ENCODE measurements around the gene KRT75. TPM values are rescaled to one million over a fixed set of nuclear protein-coding genes. Genes with fewer than 3 reads are reported as not detected.

Gene KRT75
- total RNA-seq, 1 donor from 2014 or later, result not detected

GRCh38 chr12:52379536-52379935 lies 54.6 kb downstream of the KRT75 start:
- H3K4me1 Mint-ChIP-seq (ENCODE audit: low read depth), result no peaks in the 10 kb centered on the region
- H3K27me3 Mint-ChIP-seq (ENCODE audit: low read depth), result peaks cover 35% of the 10 kb centered on the region
- no peaks in the 10 kb centered on the region for H3K9me3 Mint-ChIP-seq (ENCODE audit: low read depth)
- H3K4me3 Mint-ChIP-seq (ENCODE audit: unreplicated experiment), result no peak overlapping the region
- no peak overlapping the region for H3K27ac Mint-ChIP-seq (ENCODE audit: unreplicated experiment)
- no peak for TF ChIP-seq CTCF (IDR thresholded peaks at IDR 0.05)
- no peaks in the 10 kb centered on the region for H3K36me3 Mint-ChIP-seq (ENCODE audit: low read depth)
- DNase-seq (ENCODE audit: low spot score), result no peak

GRCh38 chr12:52378091-52378490 lies 56.1 kb downstream of the KRT75 start:
- no peak overlapping the region for H3K27ac Mint-ChIP-seq (ENCODE audit: unreplicated experiment)
- H3K4me3 Mint-ChIP-seq (ENCODE audit: unreplicated experiment), result no peak overlapping the region
- H3K9me3 Mint-ChIP-seq (ENCODE audit: low read depth), result peaks cover 9% of the 10 kb centered on the region
- H3K27me3 Mint-ChIP-seq (ENCODE audit: low read depth), result peaks cover 28% of the 10 kb centered on the region
- H3K36me3 Mint-ChIP-seq (ENCODE audit: low read depth), result peaks cover 2% of the 10 kb centered on the region
- H3K4me1 Mint-ChIP-seq (ENCODE audit: low read depth), result no peaks in the 10 kb centered on the region
- TF ChIP-seq CTCF (IDR thresholded peaks at IDR 0.05), result no peak
- no peak for DNase-seq (ENCODE audit: low spot score)

DNA sequence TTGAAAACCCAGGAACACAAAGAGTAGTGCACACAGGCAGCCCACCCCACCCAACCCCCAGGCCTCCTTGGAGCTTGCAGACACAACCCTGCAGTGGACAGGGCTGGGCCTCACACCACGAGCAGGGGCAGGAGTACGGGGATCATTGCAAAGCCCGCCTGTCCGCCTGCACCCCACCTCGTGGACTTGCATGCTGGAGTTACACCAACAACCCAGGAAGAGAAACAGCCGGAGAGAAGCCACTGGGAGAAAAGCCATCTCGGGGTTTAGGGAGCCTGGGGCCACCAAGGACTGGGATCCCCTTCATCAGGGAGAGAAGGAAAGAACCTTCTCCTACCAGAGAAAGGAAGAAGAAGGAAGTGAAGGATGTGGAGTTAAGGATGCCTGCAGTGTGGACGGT lies 56.9 kb downstream of the KRT75 start:
- Mint-ChIP-seq H3K4me1 (ENCODE audit: low read depth) (peaks cover 6% of the 10 kb centered on the region), H3K4me3 (ENCODE audit: unreplicated experiment) (no peak overlapping the region), H3K27ac (ENCODE audit: unreplicated experiment) (no peak overlapping the region), H3K27me3 (ENCODE audit: low read depth) (peaks cover 25% of the 10 kb centered on the region), H3K36me3 (ENCODE audit: low read depth) (peaks cover 2% of the 10 kb centered on the region), H3K9me3 (ENCODE audit: low read depth) (peaks cover 9% of the 10 kb centered on the region)
- DNase-seq (ENCODE audit: low spot score), result no peak
- TF ChIP-seq CTCF (IDR thresholded peaks at IDR 0.05), result no peak

Other genes with a start within 250 kb of the KRT75 start
- gene KRT80, start 242.4 kb downstream of the KRT75 start, total RNA-seq, result 10.7 to 17.0 TPM (median 12.1 TPM) in 3 replicates
- gene KRT7, start 201.1 kb downstream of the KRT75 start, total RNA-seq, result 187 to 277 TPM (median 266 TPM) in 3 replicates
- 0.44 to 0.92 TPM (median 0.67 TPM) in 3 replicates for gene KRT86, start 159.7 kb downstream of the KRT75 start, total RNA-seq
- gene KRT81, start 142.8 kb downstream of the KRT75 start, total RNA-seq, result 1.1 to 2.2 TPM (median 1.3 TPM) in 3 replicates
- not detected in 3 replicates for gene KRT83, start 113.0 kb downstream of the KRT75 start, total RNA-seq
- gene KRT85, start 66.9 kb downstream of the KRT75 start, total RNA-seq, result not detected in 3 replicates
- not detected in 3 replicates for gene KRT84, start 48.7 kb downstream of the KRT75 start, total RNA-seq
- not detected in 3 replicates for gene KRT82, start 28.0 kb downstream of the KRT75 start, total RNA-seq
- gene KRT6B, start 17.8 kb upstream of the KRT75 start, total RNA-seq, result not detected in 3 replicates
- gene KRT6C, start 39.4 kb upstream of the KRT75 start, total RNA-seq, result not detected in 3 replicates
- not detected in 3 replicates for gene KRT6A, start 58.9 kb upstream of the KRT75 start, total RNA-seq
- not detected in 3 replicates for gene KRT5, start 86.0 kb upstream of the KRT75 start, total RNA-seq
- gene KRT71, start 118.8 kb upstream of the KRT75 start, total RNA-seq, result not detected in 3 replicates
- gene KRT74, start 139.5 kb upstream of the KRT75 start, total RNA-seq, result not detected in 3 replicates
- gene KRT72, start 167.1 kb upstream of the KRT75 start, total RNA-seq, result not detected in 3 replicates
- not detected in 3 replicates for gene KRT73, start 184.2 kb upstream of the KRT75 start, total RNA-seq
- gene KRT2, start 217.8 kb upstream of the KRT75 start, total RNA-seq, result not detected in 3 replicates
- gene KRT1, start 246.0 kb upstream of the KRT75 start, total RNA-seq, result not detected in 3 replicates

Measured in chondrocyte (in vitro differentiated cells).